ENCODE measurements around the gene C2CD4D.

Gene C2CD4D

DNA sequence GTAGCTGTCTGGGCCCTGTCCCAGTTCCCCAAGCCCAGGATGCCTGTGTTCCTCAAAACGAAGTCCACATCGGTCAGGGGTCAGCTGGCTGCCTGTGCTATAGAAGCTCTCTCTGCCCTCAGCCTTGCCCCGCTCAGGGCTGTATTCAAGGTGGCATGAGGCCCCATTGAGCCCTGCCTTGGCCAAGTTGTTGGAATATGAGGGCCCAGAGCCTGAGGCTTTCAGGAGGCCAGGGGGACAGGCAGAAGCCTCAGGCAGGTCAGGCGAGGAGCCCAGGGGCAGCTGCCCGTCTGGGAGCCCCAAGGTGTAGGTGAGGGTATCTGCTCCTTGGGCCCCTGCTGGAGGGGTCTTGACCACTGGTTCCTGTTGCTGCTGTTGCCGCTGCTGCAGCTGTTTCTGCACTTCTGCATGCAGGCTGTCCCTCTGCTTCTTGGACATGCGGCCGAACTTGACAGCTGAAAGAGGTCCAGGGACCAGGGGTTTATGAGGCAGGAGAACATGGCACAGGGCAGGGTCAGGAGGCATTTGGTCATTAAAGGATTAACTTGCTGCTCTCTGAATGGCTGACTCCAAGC is 24.6 kb downstream of the C2CD4D start:
- no peak for DNase-seq (ENCODE audit: low read depth in 1 of 2, low spot score in 1 of 2)

DNA sequence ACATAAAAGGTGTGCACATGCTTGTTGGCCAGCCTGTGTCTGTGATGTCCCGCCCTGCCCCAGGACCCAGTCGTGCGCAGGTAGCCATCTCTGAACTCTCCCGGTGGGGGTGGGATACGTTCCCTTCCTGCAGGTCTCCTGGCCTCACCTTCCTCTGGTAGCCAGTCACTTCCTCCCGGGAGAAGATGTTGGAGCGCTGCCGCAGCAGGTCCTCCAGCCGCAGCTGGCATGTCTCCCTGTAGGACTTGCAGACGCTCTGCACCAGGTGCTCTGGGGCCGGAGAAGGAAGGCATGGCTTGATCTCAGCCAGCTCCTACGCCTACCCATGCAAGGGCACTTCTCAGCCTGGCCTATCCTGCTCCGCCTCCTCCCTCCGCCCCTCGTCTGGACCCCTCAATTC is 25.2 kb downstream of the C2CD4D start:
- no peak for DNase-seq (ENCODE audit: low read depth in 1 of 2, low spot score in 1 of 2)

DNA sequence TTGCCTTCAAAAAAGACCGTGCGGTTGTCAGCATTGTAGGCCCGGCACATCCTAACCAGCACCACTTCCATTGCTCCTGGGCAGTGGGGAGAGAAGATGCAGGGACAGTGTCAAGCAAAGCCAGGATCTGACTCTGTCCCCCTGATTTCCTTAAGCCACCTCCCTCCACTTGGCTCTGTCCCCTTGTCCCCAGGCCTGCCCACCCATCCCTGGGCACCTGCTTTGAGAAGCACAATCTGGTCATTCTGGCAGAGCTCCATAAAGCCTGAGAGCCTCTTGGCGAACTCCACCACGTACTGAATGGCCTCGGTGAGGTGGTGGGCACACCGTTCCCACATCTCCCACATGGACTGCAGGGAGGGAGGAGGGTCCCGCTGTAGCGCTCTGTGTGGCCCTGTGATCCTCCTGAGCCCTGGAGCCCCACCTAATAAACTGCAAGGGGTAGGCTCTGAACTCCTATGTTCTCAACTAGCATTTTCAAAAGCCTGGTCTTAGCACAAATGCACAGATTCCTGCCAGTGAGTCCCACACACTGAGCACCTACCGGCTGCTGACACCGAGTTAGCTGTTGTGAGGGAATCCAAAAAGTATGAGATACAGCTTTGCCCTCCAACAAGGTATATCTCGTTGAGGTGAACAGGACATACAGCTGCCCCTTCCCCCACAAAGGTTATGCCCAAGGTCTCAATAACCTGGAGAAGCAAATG is 26.2 kb downstream of the C2CD4D start:
- no peak for DNase-seq (ENCODE audit: low read depth in 1 of 2, low spot score in 1 of 2)

DNA sequence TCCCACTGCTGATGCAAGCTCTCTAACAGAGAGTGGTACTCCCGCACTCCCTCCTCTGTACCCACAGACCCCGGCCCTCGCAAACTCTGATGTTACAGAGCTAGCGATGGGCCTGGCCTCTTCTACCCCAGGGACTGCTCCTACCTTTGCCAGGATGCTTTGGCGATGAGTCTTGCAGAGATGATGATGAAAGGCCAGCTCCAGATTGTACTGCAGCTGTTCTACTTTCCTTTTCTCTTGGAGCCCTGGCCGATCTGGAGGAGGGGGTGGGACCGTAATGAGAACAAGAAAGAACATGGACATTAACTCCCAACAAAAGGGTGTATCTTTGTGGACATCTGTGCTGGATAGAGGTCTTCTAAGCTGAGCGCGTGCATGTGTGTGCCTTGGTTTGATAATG is 28.4 kb downstream of the C2CD4D start:
- no peak for DNase-seq (ENCODE audit: low read depth in 1 of 2, low spot score in 1 of 2)

DNA sequence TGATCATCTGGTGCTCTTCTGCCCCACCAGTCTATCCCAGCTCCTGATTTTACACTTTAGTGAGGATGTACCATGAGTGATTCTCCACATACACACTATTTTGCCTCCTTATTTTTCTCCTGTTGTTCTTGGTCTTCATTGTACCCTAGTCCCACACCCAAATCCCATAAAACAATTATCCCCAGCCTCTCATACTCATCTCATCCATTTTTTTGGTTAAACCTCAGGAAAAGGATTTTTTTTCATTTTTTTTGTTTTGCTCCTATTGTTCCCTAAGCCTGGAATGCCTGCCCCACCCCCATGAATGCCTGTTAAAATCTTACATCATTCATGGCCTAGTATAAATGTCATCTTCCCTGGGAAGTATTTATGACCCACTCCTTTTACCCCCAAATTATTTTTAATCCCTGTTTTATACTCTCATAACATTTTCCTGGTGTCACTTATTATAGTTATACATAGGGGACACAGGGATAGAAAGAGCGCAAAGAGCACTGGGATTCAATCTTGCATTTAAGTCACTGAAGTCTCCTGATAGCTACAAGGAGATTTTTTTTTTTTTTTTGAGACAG is 29.5 kb downstream of the C2CD4D start:
- DNase-seq (ENCODE audit: low read depth in 1 of 2, low spot score in 1 of 2): no peak

DNA sequence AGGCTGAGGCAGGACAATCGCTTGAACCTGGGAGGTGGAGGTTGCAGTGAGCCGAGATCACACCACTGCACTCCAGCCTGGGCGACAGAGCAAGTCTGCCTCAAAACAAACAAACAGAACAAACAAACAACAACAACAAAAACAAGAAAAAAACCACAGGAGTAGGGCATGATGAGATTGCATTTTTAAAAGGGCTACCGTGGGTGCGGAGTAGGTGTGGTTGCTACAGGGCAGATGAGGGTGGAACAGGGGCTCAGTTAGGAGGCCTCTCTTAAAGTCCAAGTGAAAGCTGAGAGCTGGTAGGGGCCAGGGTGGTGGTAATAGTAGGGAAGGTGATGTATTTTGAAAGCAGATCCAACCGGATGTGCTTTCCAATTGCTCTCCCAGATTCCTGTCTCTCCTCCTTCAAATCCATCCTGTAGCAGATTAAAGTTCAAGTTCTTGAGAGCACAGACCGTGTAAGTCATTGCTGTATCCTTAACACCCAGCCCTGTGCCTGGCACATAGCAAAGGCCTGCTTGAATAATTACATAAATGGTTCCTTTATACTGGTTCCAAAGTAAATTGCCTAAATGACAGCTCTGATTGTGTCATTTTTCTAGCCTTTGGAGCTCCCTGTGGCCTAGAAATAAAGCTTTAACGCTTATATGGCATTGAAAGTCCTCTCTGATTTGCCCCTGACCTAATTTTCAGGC is 30.2 kb downstream of the C2CD4D start:
- DNase-seq (ENCODE audit: low read depth in 1 of 2, low spot score in 1 of 2): no peak

DNA sequence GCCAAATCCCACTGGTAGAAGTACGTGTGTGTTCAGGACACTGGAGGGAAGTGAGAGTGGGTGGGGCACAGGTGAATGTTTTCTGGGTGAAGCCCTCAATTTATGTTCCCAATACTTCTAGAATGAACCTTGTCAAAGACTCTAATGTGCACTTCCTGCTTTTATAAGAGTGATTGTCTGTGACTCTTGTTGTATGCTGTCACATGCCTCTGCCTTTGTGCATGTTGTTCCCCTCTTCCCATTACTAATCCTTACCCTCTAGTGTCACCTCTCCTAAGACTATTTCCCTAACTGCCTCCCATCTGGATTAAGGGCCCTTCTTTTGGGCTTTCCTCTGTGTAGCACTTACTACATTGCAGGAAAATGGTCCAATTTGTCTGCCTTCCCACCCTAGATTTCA is 31.9 kb downstream of the C2CD4D start:
- DNase-seq (ENCODE audit: low read depth in 1 of 2, low spot score in 1 of 2): no peak

DNA sequence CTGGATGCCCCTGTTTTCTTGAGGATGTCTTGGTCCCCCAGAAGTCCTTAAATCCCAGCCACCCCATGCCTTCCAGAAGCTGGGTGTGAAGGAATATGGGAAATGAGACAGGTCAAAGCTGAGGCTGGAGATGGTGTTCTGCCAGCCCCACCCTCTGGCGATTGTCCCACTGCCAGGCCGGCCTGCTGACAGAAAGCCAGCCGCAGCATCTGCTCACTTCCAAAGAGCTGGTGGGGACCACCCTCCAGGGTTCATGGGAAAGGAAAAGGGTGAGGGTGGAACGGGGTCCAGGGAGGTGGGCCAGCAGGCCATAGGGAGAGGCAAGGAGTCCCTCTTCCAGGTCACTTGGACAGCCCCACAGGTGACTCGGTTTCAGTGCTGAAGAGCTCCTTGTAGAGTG is 32.5 kb downstream of the C2CD4D start:
- DNase-seq (ENCODE audit: low read depth in 1 of 2, low spot score in 1 of 2): no peak

DNA sequence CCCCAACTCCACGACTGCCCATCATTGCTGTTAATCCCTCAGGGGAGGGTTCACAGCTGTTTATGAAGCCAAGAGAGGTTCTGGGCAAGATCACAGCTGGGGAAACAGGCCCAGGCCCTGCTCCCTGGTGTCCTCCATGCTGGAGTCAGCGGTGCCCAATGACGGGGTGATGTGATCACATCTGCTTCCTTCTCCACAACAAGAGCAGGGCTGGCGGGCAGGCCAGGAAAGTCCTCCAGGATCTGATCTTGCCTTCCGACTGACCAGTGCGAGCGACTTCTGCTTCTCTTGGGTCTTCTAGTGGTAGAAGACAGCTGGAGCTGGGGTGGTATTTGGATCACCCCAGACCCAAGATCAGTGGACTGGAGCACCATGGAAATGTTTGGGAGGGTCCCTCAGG is 33.5 kb downstream of the C2CD4D start:
- DNase-seq (ENCODE audit: low read depth in 1 of 2, low spot score in 1 of 2): no peak

DNA sequence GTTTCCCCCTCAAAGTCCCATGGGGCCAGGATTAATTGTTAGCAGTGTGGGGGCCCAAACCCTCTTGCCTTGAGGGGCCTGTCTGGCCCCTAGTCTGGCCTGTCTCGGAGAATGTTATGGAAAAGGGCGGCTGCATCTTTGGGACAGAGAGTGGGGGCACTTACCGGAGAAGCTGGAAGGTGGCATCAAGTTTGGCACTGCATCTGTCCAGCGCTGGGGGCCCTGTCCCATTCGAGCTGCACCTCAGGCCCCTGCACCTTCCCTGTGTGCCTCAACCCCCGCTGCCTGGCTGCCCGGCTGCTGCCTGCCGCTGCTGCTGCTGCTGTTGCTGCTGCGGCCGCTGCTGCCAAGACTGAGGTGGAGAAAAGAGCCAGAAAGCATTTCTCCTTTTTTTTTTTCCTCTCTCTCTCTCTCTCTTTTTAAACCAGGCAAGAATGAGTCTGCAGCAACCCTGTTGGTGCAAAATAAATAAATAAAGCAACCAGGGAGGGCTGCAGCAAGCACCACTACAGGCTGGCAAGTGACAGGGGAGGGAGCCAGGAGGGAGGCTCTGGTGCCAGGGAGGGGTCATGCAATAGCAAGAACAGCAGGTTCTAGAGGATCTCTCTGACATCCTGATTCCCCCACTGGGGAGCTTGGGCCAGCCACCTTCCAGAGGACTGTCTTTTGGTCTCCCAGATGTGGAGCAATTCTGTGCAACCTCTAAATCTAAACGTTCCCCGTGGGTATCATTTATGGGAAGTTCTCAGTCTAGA is 34.4 kb downstream of the C2CD4D start, which contains the start of gene LINGO4:
Gene LINGO4 (minus strand): TSS at position 354 of the 755 bp plus-strand sequence. CDS start 2,715 bp downstream, outside the sequence.
- DNase-seq (ENCODE audit: low read depth in 1 of 2, low spot score in 1 of 2): no peak

DNA sequence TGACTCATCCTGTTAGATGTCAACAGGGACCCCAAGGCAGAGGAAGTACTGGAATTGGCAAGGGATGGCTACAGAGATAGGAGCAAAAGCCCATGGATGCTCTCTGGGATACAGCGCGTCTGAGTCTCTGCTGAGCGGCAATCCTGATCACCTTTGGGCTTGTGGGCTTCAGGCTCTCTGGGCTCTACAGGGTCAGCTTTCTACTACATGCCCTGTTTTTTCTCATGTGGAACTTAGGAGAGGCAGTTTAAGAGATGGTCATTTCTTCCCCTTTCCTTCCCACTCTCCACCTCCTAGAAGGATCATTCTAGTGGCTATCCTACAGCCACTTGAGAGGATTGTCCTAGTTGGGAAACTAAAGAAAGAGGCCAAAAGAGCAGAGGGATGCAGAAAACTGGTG is 35.7 kb downstream of the C2CD4D start:
- DNase-seq (ENCODE audit: low read depth in 1 of 2, low spot score in 1 of 2): no peak

DNA sequence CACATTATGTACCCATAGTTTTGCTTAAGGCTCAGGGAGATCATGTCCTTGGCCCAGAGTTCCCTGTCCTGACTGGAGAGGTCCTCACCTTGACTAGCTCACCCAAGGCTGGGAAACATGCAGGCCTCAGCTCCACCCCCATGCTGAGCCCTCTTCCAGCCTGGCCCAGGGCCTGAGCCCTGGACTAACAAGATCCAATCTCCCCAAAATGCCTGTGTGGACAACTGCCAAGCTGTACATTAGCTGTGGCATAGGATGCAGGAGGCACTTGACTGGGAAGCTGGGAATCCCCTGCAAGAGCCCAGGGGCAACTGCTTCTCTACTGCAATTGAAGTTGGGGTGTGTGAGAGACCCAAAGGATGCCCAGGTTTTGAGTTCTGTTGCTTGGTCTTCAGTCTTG is 36.5 kb downstream of the C2CD4D start:
- DNase-seq (ENCODE audit: low read depth in 1 of 2, low spot score in 1 of 2): no peak

DNA sequence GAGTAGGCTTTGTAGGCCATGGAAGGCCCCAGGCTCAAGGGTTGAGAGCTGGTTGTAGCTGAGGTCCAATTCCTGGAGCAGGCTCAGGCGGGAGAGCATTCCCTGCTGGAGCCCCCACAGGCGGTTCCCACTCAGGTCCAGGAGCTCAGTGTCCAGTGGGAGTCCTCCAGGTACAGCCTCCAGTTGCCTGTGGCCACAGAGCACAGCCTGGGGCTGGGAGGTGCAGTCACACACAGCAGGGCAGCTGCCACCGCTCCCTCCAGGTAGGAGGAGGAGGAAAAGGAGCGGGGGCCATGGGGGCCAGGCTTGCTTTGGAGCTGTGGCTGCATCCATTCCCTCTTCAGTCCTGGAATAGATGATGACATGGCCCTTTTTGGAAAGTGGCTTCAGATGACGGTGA is 37.2 kb downstream of the C2CD4D start:
- DNase-seq (ENCODE audit: low read depth in 1 of 2, low spot score in 1 of 2): no peak

DNA sequence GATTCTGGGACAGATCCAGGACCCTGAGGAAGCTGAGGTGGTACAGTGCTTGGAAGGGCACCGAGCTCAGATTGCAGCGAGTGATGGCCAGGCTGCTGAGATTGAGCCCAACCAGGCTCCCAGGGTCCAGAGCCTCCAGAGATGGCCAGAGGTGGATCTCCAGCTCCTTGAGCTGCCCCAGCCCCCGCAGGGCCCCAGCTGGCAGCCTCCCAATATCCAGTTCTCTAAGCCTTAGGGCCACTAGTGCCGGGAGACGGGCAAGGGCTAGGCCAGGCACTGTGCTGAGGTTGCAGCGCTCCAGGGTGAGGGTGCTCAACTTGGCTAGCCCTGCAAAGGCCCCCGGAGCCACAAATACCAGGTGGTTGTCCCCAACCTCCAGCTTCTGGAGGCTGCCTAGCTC is 37.8 kb downstream of the C2CD4D start:
- DNase-seq (ENCODE audit: low read depth in 1 of 2, low spot score in 1 of 2): no peak

DNA sequence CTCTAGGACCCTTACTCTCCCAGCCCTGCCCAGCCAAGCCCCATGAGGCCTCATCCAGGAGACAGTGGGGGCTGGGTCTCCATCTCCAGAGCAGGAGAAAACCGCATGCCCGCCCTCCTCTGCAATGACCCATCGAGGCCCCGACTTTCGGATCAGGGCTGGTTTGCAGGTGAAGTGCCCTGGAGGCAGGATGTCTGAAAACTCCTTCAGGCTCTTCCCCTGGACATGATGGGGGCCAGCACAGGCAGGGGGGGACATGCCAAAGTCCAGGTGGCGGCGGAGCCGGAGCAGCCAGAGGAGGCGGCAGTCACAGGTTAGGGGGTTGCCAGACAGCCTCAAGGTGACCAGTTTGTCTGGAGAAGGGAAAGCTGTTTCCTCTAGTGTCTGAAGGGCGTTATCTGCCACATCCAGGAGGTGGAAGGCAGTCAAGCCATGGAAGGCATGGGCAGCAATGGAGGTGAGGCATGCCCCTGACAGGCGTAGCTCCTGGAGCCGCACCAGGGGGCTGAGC is 38.3 kb downstream of the C2CD4D start:
- DNase-seq (ENCODE audit: low read depth in 1 of 2, low spot score in 1 of 2): no peak

DNA sequence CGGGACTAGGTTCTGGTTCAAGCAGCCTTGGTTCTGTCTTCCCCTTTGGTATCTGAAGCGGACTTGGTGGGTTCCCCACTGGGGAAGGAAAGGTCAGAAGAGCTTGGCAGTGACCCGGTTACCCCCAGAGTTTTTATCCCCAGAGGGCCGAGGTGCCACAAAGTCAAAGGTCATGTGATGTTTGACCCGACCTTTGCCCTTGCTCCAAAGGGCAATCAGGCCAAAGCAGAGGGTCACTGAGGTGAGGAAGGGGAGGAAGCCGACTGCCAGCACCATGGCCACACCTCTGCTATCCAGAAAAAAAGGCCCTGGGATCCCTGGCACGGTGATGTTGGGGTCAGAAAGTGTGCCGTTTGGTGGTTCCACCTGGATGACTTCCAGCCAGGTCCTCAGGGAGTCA is 38.8 kb downstream of the C2CD4D start:
- DNase-seq (ENCODE audit: low read depth in 1 of 2, low spot score in 1 of 2): no peak

DNA sequence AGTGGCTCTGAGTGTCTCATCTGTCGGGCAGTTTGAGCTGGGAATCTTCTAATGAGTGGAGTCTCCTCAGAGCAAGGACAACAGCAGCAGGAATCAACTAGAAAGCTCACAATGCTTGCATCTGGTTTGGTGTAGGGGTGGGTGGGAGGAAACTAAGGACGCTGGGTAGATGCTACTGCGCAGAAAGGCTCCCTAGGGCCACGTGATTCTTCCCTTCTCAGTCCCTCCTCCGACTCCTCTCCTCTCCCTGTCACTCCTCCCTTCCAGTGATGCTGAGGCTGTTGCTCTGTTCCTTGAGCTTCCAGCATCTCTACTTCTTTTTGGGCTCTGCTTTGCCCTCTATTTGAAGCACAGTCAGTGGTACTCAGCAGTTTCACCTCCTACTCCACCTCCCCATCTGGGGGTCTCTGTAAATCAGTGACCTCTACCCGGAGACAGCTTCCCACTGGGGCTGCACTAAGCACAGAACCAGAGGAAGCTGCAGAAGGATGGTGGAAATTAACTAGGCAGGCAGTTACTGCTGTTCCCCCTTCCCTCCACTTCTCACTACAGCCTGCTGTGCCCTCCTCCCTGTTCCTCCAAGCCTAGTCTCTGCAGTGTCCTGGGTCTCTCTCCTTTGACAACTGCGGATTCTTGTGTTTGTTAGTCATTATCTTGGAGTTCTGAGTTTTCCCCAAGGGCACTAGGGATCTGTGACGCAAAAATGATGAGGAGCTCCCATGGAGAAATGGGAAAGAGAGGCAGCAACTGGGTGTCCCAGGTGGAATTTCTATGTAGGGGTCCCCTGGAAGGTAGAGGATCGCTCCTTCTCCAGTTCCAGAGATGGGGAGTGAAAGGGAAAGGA is 40.2 kb downstream of the C2CD4D start:
- no peak for DNase-seq (ENCODE audit: low read depth in 1 of 2, low spot score in 1 of 2)

DNA sequence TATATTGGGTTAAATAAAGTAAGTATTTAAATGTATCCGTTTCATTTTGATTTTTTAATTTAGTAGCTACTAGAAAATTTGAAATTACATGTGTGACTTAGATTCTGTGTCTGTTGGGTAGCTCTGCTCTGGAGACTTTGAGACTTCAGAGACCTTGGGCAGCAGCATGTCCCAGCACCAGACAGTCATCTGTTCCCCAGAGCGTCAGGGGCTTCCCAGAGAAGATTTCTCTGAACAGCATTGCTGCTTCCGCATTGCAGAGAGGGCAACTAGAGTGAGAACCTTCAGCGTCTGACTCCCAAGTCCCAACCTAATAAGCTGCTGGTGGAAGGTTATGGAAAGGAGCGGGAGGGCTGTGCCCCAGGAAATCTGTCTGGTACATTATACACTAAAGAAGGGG is 41.0 kb downstream of the C2CD4D start:
- no peak for DNase-seq (ENCODE audit: low read depth in 1 of 2, low spot score in 1 of 2)

DNA sequence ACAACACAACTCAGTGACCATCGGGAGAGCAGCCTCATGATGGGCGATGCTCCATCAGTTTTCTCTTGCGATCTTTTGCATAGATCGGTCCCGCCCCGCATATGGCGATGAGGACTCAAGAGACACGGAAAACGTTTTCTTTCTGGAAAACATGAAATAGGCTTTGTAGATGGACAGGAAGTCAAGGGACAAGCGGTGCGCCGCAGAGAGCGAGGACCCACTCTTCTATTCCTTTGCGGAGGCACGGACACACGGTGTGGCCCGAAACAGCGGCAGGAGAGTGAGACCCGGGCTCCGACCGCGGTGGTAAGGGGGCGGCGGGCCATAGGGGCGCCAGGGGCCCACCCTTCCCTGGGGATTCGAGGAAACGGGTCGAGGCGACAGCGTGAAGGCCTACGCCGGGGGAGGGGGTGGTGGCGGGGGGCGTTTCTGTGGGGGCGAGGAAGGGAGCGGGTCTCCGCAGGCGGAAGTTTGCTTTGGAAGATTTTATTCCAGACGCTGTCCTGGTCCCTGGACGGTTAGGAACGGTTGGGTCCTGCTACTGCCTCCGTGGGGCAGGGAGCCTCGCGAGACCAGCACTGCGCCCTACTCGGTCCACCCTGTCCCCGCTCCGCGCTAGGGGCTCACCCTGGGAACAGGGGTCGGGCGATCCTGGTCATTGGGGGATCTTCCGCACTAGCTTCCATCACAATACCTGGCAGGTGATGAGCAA is 48.5 kb downstream of the C2CD4D start:
- no peak for DNase-seq (ENCODE audit: low read depth in 1 of 2, low spot score in 1 of 2)
